ENCODE data around the gene ABHD6.

Gene ABHD6

GRCh38 chr3:58299075-58299474 is 61.5 kb downstream of the ABHD6 start:
- H3K27ac ChIP-seq (ENCODE audit: low read depth, low read length) = no peak overlapping the region
- peaks cover 5% of the 10 kb centered on the region; the same call in 1 of the 2 replicates for H3K9me3 ChIP-seq (ENCODE audit: control insufficient read depth, insufficient read depth, low read depth, low read length)
- H3K27me3 ChIP-seq (ENCODE audit: control insufficient read depth, insufficient read depth, low read length) = peaks cover 8% of the 10 kb centered on the region
- H3K36me3 ChIP-seq (ENCODE audit: control insufficient read depth, insufficient read depth, low read length) = no peaks in the 10 kb centered on the region
- peaks cover 3% of the 10 kb centered on the region; the same call in 1 of the 2 replicates for H3K4me1 ChIP-seq (ENCODE audit: control insufficient read depth, insufficient read depth, low read length)
- no peak overlapping the region for H3K9ac ChIP-seq (ENCODE audit: low read length)
- H3K4me3 ChIP-seq (ENCODE audit: low read depth, low read length) = no peak overlapping the region

GRCh38 chr3:58299839-58300516 is 62.4 kb downstream of the ABHD6 start:
- H3K4me3 ChIP-seq (ENCODE audit: low read depth, low read length) = no peak overlapping the region
- H3K9ac ChIP-seq (ENCODE audit: low read length) = no peak overlapping the region
- peaks cover 3% of the 10 kb centered on the region; the same call in 1 of the 2 replicates for H3K4me1 ChIP-seq (ENCODE audit: control insufficient read depth, insufficient read depth, low read length)
- peaks cover 5% of the 10 kb centered on the region; the same call in 1 of the 2 replicates for H3K9me3 ChIP-seq (ENCODE audit: control insufficient read depth, insufficient read depth, low read depth, low read length)
- no peaks in the 10 kb centered on the region for H3K36me3 ChIP-seq (ENCODE audit: control insufficient read depth, insufficient read depth, low read length)
- no peak overlapping the region for H3K27ac ChIP-seq (ENCODE audit: low read depth, low read length)
- peaks cover 8% of the 10 kb centered on the region for H3K27me3 ChIP-seq (ENCODE audit: control insufficient read depth, insufficient read depth, low read length)

GRCh38 chr3:58305882-58306711 is 68.5 kb downstream of the ABHD6 start, which contains the start of the genes HTD2 and RPP14:
Gene HTD2, plus strand, starts transcription at chr3:58306520. Its CDS starts 11,094 bp downstream, at chr3:58317614.
Gene RPP14, plus strand, starts transcription at chr3:58306245. Its CDS starts 4,085 bp downstream, at chr3:58310330.
- peaks cover 5% of the 10 kb centered on the region; the same call in 1 of the 2 replicates for H3K9me3 ChIP-seq (ENCODE audit: control insufficient read depth, insufficient read depth, low read depth, low read length)
- H3K36me3 ChIP-seq (ENCODE audit: control insufficient read depth, insufficient read depth, low read length) = peaks cover 26% of the 10 kb centered on the region
- peak within 1 kb of the TSS; percentile 99 for H3K4me3 ChIP-seq (ENCODE audit: low read depth, low read length)
- peak within 1 kb of the TSS; percentile 99 for H3K9ac ChIP-seq (ENCODE audit: low read length)
- peak within 1 kb of the TSS; percentile 100 for H3K27ac ChIP-seq (ENCODE audit: low read depth, low read length)
- 0 out of 2 replicates have a peak, but pooled peaks cover 2% of the 10 kb centered on the region for H3K4me1 ChIP-seq (ENCODE audit: control insufficient read depth, insufficient read depth, low read length)
- peaks cover 8% of the 10 kb centered on the region for H3K27me3 ChIP-seq (ENCODE audit: control insufficient read depth, insufficient read depth, low read length)

GRCh38 chr3:58307639-58308215 is 70.1 kb downstream of the ABHD6 start:
- H3K9ac ChIP-seq (ENCODE audit: low read length) = peak overlapping the region; percentile 99
- no peaks in the 10 kb centered on the region for H3K27me3 ChIP-seq (ENCODE audit: control insufficient read depth, insufficient read depth, low read length)
- 0 out of 2 replicates have a peak, but pooled peaks cover 2% of the 10 kb centered on the region for H3K4me1 ChIP-seq (ENCODE audit: control insufficient read depth, insufficient read depth, low read length)
- no peaks in the 10 kb centered on the region for H3K9me3 ChIP-seq (ENCODE audit: control insufficient read depth, insufficient read depth, low read depth, low read length)
- peak overlapping the region; percentile 99 for H3K4me3 ChIP-seq (ENCODE audit: low read depth, low read length)
- H3K36me3 ChIP-seq (ENCODE audit: control insufficient read depth, insufficient read depth, low read length) = peaks cover 40% of the 10 kb centered on the region
- H3K27ac ChIP-seq (ENCODE audit: low read depth, low read length) = no peak overlapping the region

- Histone ChIP-seq H3K27me3 (ENCODE audit: control insufficient read depth, insufficient read depth, low read length) (no peaks in the 10 kb centered on the region), H3K4me3 (ENCODE audit: low read depth, low read length) (no peak overlapping the region), H3K36me3 (ENCODE audit: control insufficient read depth, insufficient read depth, low read length) (peaks cover 49% of the 10 kb centered on the region), H3K9me3 (ENCODE audit: control insufficient read depth, insufficient read depth, low read depth, low read length) (no peaks in the 10 kb centered on the region), H3K9ac (ENCODE audit: low read length) (no peak overlapping the region), H3K4me1 (ENCODE audit: control insufficient read depth, insufficient read depth, low read length) (0 out of 2 replicates have a peak, but pooled peaks cover 2% of the 10 kb centered on the region), H3K27ac (ENCODE audit: low read depth, low read length) (no peak overlapping the region)
These were observed 71.1 kb downstream of the ABHD6 start for GRCh38 chr3:58308728-58309127.

GRCh38 chr3:58317811-58318210 is 80.2 kb downstream of the ABHD6 start:
- H3K9ac ChIP-seq (ENCODE audit: low read length) = no peak overlapping the region
- peaks cover 17% of the 10 kb centered on the region for H3K4me1 ChIP-seq (ENCODE audit: control insufficient read depth, insufficient read depth, low read length)
- no peaks in the 10 kb centered on the region for H3K9me3 ChIP-seq (ENCODE audit: control insufficient read depth, insufficient read depth, low read depth, low read length)
- no peaks in the 10 kb centered on the region for H3K27me3 ChIP-seq (ENCODE audit: control insufficient read depth, insufficient read depth, low read length)
- H3K27ac ChIP-seq (ENCODE audit: low read depth, low read length) = no peak overlapping the region
- H3K4me3 ChIP-seq (ENCODE audit: low read depth, low read length) = no peak overlapping the region
- H3K36me3 ChIP-seq (ENCODE audit: control insufficient read depth, insufficient read depth, low read length) = peaks cover 65% of the 10 kb centered on the region

- peaks cover 32% of the 10 kb centered on the region for H3K36me3 ChIP-seq (ENCODE audit: control insufficient read depth, insufficient read depth, low read length)
- no peaks in the 10 kb centered on the region for H3K9me3 ChIP-seq (ENCODE audit: control insufficient read depth, insufficient read depth, low read depth, low read length)
- H3K4me3 ChIP-seq (ENCODE audit: low read depth, low read length) = no peak overlapping the region
- peak overlapping the region; percentile 66 for H3K27ac ChIP-seq (ENCODE audit: low read depth, low read length)
- H3K27me3 ChIP-seq (ENCODE audit: control insufficient read depth, insufficient read depth, low read length) = no peaks in the 10 kb centered on the region
- peak overlapping the region; percentile 19 for H3K9ac ChIP-seq (ENCODE audit: low read length)
- peaks cover 21% of the 10 kb centered on the region for H3K4me1 ChIP-seq (ENCODE audit: control insufficient read depth, insufficient read depth, low read length)
These were observed 84.2 kb downstream of the ABHD6 start for GRCh38 chr3:58321791-58322190.

GRCh38 chr3:58322793-58323192 is 85.2 kb downstream of the ABHD6 start:
- no peak overlapping the region for H3K4me3 ChIP-seq (ENCODE audit: low read depth, low read length)
- H3K27ac ChIP-seq (ENCODE audit: low read depth, low read length) = 0 out of 2 replicates have a peak overlapping the region, but pooled peaks have one; percentile 66
- H3K4me1 ChIP-seq (ENCODE audit: control insufficient read depth, insufficient read depth, low read length) = peaks cover 21% of the 10 kb centered on the region
- peaks cover 22% of the 10 kb centered on the region for H3K36me3 ChIP-seq (ENCODE audit: control insufficient read depth, insufficient read depth, low read length)
- H3K9ac ChIP-seq (ENCODE audit: low read length) = no peak overlapping the region
- H3K9me3 ChIP-seq (ENCODE audit: control insufficient read depth, insufficient read depth, low read depth, low read length) = no peaks in the 10 kb centered on the region
- H3K27me3 ChIP-seq (ENCODE audit: control insufficient read depth, insufficient read depth, low read length) = no peaks in the 10 kb centered on the region

GRCh38 chr3:58323529-58324390 is 86.2 kb downstream of the ABHD6 start:
- Histone ChIP-seq H3K27me3 (ENCODE audit: control insufficient read depth, insufficient read depth, low read length) (no peaks in the 10 kb centered on the region), H3K36me3 (ENCODE audit: control insufficient read depth, insufficient read depth, low read length) (peaks cover 15% of the 10 kb centered on the region), H3K27ac (ENCODE audit: low read depth, low read length) (no peak overlapping the region), H3K9ac (ENCODE audit: low read length) (no peak overlapping the region), H3K9me3 (ENCODE audit: control insufficient read depth, insufficient read depth, low read depth, low read length) (no peaks in the 10 kb centered on the region), H3K4me1 (ENCODE audit: control insufficient read depth, insufficient read depth, low read length) (peaks cover 21% of the 10 kb centered on the region), H3K4me3 (ENCODE audit: low read depth, low read length) (no peak overlapping the region)
